ENCODE measurements around the gene ARHGAP33. TPM values are rescaled to one million over a fixed set of nuclear protein-coding genes. Genes with fewer than 3 reads are reported as not detected.

ARHGAP33 gene
- total and polyA plus RNA-seq, 2 of the 8 experiments (the other 6 are each of a cell fraction or from before 2014, with no cell fraction given) = 6.5 to 25.2 TPM

DNA sequence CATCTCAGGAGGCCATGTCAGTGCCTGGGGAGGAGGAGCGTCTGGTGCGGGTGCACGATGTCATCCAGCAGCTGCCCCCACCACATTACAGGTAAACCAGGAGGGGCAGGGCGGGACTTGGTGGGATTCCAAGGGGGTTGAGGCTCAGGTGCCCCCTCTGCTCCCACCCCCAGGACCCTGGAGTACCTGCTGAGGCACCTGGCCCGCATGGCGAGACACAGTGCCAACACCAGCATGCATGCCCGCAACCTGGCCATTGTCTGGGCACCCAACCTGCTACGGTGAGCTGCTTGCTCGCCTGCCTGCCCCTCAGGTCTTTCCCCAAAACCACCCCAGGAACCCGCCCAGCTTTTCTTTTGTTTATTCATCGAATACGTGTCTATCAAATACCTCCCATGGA lies 7.2 kb downstream of the ARHGAP33 start:
- Histone ChIP-seq H3K27me3 (replicated peaks in 1 of 4; ENCODE audit: control insufficient read depth in 3 of 4, extremely low read depth in 1 of 4, insufficient read depth in 3 of 4, low read length in 3 of 4) (peaks cover 0 to 4% (median 0%) of the 10 kb centered on the region in 4 experiments; a peak in 1 of 7 replicates), H2BK15ac (ENCODE audit: low read length) (no peak overlapping the region), H3K14ac (ENCODE audit: insufficient read length) (no peak overlapping the region), H4K20me1 (replicated peaks in 1 of 2; ENCODE audit: control insufficient read depth in 1 of 2, insufficient read depth in 2 of 2, low read length in 2 of 2) (peaks cover 0 to 12% of the 10 kb centered on the region in 2 experiments), H3K56ac (replicated peaks; ENCODE audit: insufficient read length, low read depth, low read length) (no peak overlapping the region), H3K23ac (ENCODE audit: insufficient read length) (no peak overlapping the region), H2AFZ (ENCODE audit: low read length) (no peak overlapping the region), H3K23me2 (ENCODE audit: low read depth, low read length) (peaks cover 11% of the 10 kb centered on the region), H3K18ac (ENCODE audit: extremely low read depth, low read length) (no peak overlapping the region), H2BK120ac (replicated peaks; ENCODE audit: low read depth, low read length) (no peak overlapping the region), H3K79me1 (ENCODE audit: low read depth, low read length) (no peaks in the 10 kb centered on the region; the same call in 1 of the 2 replicates), H3K4ac (replicated peaks; ENCODE audit: insufficient read length, low read depth, low read length) (no peak overlapping the region), H3K4me1 (replicated peaks in 1 of 4; ENCODE audit: control insufficient read depth in 3 of 4, insufficient read depth in 4 of 4, low read length in 3 of 4) (peaks cover 0 to 18% (median 6%) of the 10 kb centered on the region in 4 experiments; a peak in 6 of 7 replicates), H3K27ac (ENCODE audit: low read depth, low read length) (no peak overlapping the region), H2BK5ac (ENCODE audit: low read depth, low read length) (no peak overlapping the region), H2BK12ac (ENCODE audit: low read depth, low read length) (no peak overlapping the region), H3K9me3 (ENCODE audit: insufficient read depth in 2 of 2, low read depth in 1 of 2, low read length in 1 of 2) (no peaks in the 10 kb centered on the region), H3K4me2 (ENCODE audit: insufficient read depth in 1 of 2, low read depth in 2 of 2, low read length in 2 of 2) (no peak overlapping the region), H4K5ac (ENCODE audit: insufficient read length, low read depth, low read length) (no peak overlapping the region), H3K36me3 (ENCODE audit: control insufficient read depth in 2 of 4, insufficient read depth in 4 of 4, low read length in 3 of 4) (no peaks in the 10 kb centered on the region), H4K8ac (ENCODE audit: extremely low read depth, insufficient read depth, low read length) (no peak overlapping the region; the same call in 1 of the 2 replicates), H3K79me2 (ENCODE audit: control insufficient read depth in 1 of 2, insufficient read depth in 2 of 2, low read length in 2 of 2) (no peaks in the 10 kb centered on the region), H2AK5ac (ENCODE audit: low read depth, low read length) (0 out of 2 replicates have a peak overlapping the region, but pooled peaks have one; percentile 82), H2BK20ac (ENCODE audit: low read length) (no peak overlapping the region), H3K4me3 (ENCODE audit: extremely low read depth in 1 of 4, insufficient read depth in 2 of 4, low read depth in 3 of 4, low read length in 4 of 4) (no peak overlapping the region), H3K9ac (replicated peaks in 1 of 4; ENCODE audit: extremely low read depth in 1 of 4, low read depth in 3 of 4, low read length in 3 of 4) (no peak overlapping the region), H4K91ac (replicated peaks; ENCODE audit: insufficient read length, low read length) (no peak overlapping the region)
- 91% methylated on average over 12 of the region's 12 CpGs; no CpG with 5 or more reads in 1 of the 2 experiments for WGBS, 2 experiments (ENCODE audit: extremely low coverage in 1 of 2, insufficient coverage in 1 of 2, insufficient read length in 1 of 2, insufficient replicate concordance in 2 of 2, low coverage in 1 of 2, low lambda C conversion rate in 2 of 2, missing lambda C conversion rate in 1 of 2)
- POLR2A ChIA-PET (ENCODE audit: partially characterized antibody) = interaction anchor here (1.1 to 1.8 kb wide), 2 partner anchors 34 to 42 kb away, joined by 4 read pairs; no protein-coding TSS in a partner anchor
- no peak for DNase-seq (ENCODE audit: low read depth in 1 of 2, low spot score in 2 of 2)
- TF ChIP-seq POLR2AphosphoS5 (IDR thresholded peaks at IDR 0.05; ENCODE audit: low read depth, low read length) (no peak), NRF1 (IDR thresholded peaks at IDR 0.05; ENCODE audit: low read depth, low read length) (no peak), SP4 (IDR thresholded peaks at IDR 0.05; ENCODE audit: low read length) (no peak), ASH2L (IDR thresholded peaks at IDR 0.05; ENCODE audit: low read length) (no peak)
- CTCF ChIA-PET (ENCODE audit: partially characterized antibody) = interaction anchor here (1.0 to 1.2 kb wide), 4 partner anchors 15 to 44 kb away, joined by 3 to 5 read pairs (median 4); no protein-coding TSS in a partner anchor
- FAIRE-seq = no peak
